Activated CD8-positive, alpha-beta memory T cell treated with anti-CD3 and anti-CD28 coated beads for 24 hours (primary cell): ENCODE measurements around the gene DUOX2.
A peak's percentile ranks its signal among the peaks of the same experiment; 100 is the strongest.
"Not testable (repeated sequence)": the region's sequence is repeated elsewhere in the genome, so short reads cannot be mapped to it uniquely, and the experiment has no call there.

Experiments used
- DNase-seq: peaks from one replicate; pipeline ENCODE4 v3.0.0-alpha.2; 2020

DUOX2 gene

GRCh38 chr15:45097466-45097865, 16.5 kb downstream of the DUOX2 start:
- DNase-seq, result no peak

DNA sequence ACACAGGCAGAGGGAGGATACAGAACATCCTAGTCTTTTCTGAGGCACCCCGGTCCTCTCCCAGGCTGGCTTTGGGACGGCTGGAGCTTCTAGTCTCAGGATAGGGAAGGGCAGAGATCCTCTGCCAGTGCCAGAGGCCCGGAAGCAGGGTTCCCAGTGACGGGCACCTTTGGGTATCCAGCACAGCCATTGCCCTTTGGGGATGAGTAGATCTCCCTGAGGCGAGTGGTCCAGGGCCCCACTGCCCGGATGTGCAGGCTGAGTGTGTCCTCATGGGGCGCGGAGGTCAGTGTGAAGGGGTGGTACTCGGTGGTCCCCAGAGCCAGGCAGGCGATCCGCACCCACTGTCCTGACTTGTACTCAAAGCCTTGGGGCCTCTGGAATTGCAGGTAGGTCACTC, 18.3 kb downstream of the DUOX2 start:
- peak; percentile 32 for DNase-seq

DNA sequence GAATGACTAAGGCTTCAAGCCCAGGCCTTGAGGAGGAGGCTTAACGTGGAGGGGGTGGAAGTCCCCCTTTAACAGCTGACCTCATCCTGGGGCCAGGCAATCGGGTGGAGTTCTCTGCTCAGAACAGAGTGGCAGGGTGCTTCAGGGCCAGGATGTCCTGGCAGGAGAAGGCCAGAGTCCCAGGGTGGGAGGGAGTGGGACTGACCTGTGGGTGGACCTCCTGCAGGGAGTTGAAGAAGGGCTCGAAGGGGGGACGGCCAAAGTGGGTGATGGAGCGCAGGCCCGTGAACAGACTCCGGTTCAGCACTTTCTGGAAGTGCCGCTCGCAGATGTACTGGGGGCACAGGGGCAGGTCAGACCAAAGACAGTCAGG, 19.6 kb downstream of the DUOX2 start:
- peak; percentile 38 for DNase-seq

DNA sequence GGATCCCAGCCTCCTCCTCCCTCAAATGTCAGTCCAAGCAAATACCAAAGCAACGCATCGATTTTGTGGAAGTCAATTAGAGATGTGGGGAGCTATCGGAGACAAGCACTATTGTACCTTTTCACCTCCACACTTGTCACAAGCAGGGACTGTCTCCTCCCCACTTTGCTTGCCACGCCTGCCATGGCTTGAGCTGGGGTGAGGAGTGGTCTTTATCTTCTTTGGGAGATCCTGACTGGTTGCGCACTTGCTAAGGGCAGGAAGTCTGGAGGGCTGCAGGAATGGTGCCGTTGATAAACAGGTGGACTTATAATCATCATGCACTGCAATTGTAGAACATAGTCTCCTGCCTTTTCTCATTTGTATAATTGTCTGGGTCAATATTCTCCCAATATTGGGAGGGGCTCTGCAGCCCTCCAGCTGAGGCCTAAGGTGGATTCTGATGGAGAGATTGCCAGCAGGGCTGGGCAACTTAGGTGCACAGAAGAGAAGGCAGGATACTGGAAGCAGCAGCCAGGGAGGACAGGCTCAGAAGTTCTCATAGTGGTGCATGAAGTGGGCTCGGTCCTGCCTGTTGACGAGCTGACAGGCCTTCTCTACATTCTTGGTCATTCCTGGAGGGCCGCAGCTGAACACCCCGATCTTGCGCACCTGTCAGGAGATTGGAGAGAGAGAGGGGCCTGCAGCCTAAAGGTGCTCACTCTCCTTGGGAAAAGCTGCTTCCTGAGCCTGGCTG, 20.2 kb downstream of the DUOX2 start:
- DNase-seq, result peak; percentile 38

DNA sequence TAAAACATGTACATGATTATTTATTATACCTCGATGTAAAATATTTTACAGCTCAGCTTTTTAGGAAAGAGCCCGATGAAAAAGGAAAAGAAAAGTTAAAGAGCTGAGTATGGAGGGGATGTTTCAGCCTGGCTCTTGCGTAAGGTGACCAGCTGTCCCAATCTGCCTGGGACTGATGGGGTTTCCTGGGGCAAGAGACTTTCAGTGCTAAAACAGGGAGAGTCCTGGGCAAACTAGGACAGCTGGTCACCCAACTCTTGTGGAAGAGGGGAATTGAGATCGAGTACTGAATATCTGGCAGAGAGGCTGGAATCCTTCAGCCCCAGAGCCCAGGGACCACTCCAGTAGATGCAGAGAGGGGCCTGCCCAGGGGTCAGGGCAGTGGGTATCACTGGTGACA, 21.0 kb downstream of the DUOX2 start:
- no peak for DNase-seq

- DNase-seq, result peak; percentile 11
Observed at GRCh38 chr15:45091576-45091975, 22.4 kb downstream of the DUOX2 start.

- peak; percentile 1 for DNase-seq
Observed at GRCh38 chr15:45091161-45091560, 22.8 kb downstream of the DUOX2 start.

DNA sequence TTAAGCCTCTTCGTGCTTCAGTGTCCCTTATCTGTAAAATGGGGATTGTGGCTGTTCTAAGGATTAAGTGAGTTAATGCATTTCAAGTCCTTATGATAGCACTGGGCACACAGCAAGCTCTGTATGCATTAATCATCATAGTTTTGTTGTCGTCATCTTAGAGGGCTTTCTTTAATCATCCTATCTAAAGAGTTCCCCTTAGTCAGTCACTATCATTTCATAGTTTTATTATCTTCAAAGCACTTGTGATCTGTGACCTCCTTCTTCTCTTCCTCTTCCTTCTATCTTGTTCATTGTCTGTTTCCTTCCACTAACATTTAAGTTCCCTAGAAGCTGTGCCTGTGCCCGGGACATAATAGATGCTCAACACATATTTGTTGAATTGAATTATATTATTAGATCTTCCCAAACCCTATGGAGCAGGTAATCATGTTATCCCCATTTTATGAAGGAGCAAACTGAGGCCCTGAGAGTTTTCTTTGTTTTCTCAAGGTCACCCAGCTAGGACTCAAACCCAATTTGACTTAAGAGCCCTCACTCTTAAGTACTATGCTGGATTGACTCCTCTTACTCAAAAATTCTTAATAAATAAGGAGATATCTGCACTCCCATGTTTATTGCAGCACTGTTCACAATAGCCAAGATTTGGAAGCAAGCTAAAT, 24.1 kb downstream of the DUOX2 start:
- no peak for DNase-seq

DNA sequence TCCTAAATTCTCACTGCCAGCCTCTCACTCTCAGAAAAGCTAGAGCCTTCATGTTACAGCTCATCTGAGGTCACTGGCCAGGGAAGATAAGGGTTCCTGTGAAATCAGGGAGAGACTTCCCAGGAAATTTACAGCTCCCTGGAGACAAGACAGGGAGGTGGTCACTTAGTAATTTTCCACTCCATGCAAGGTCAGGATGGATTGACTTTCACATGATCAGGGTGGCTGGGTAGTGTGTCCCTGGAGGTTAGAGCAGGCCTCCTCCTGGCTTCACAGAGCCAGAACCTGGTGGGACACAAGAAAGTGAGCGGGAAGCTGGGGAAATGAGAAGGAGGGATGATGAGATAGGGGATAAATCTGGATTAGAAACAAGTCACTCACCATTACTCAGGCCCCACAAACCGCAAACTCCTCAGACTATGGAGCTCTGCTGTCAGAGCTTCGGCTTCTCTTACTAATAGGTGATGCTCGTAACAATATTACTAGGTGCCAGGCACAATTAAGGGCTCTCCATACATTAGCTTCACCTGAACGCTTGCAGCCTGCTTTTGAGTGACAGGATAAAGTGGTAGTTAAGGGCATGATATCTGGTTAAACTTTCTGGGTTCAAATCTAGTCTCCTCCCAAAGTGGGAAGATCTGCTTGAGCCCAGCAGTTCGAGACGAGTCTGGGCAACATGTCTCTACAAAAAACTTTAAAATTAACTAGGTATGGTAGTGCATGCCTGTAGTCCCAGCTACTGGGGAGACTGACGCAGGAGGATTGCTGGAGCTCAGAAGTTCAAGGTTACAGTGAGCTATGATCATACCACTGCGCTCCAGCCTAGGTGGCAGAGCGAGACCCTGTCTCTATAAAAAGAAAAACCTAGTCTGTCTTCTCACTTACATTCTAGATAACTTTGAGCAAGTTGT, 24.9 kb downstream of the DUOX2 start:
- DNase-seq, result peak; percentile 38

DNA sequence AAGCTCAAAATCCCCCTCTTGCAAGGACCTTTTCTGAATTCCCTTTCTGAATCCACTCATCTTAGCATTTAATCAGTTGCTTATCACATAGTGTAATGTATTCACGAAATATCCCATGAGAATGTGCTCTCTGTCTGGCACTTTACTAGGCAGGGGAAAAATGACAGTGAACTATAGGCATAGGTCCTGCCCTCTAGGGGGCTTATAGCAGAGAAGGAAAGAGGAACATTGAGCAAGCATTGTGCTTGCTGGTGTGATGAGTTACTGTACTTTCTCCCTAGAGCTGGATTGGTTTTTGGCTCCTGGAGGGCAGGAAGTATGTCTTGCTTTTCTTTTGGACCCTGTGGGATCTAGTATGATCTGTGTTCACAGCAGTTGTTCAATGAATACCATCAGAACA, 26.5 kb downstream of the DUOX2 start:
- DNase-seq, result peak; percentile 15

GRCh38 chr15:45084163-45084562, 29.8 kb downstream of the DUOX2 start:
- DNase-seq, result no peak

DNA sequence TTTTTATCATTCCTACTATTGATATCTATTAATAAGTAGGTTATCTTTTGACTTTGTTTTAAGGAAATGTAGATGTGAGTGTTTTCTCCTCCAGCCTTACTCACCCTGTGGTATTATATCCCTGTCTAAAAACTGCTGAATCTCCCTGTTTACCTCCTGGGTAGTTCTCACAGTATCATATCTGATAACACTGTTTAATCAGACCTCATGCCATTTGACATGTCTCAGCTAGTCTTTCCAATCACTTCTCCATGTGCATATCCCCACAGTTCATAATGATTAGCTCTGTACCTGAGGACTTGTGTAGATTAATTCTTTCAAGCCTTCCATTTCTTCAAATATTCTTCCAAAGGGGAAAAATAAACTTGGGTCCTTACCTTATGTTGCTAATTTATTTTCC, 30.7 kb downstream of the DUOX2 start:
- no peak for DNase-seq

- not testable (repeated sequence) for DNase-seq
Observed at GRCh38 chr15:45082412-45082811, 31.6 kb downstream of the DUOX2 start.

- not testable (repeated sequence) for DNase-seq
Observed at GRCh38 chr15:45080593-45080992, 33.4 kb downstream of the DUOX2 start.

DNA sequence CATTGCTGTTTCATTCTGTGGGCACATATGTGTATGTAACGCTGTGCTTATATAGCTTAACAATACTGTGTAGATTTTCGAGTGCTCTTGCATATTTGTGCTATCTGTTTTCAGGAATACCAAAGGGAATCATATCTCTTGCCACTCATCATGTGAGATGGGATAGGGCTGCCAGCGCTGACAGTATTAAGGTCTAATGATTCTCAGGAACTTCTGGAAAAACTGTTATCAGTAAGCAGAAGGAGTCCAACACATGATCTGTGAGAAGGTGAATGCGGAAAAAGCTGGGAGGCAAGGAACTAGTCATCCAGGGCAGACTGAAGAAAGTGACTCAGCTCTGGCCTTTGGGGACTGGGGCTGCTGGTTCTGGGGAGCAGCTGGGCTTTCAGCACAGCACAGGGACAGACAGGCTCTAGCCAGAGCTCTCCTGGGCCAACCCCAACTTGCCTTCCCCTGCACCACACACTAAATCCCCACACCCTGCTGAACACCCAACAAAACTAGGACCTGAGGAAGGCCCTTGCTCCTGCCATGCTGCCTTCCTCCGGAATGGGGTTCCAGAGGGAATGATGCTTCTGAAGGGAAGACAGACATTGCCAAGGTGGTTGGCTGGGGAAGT, 34.2 kb downstream of the DUOX2 start:
- DNase-seq, result not testable (repeated sequence)

- not testable (repeated sequence) for DNase-seq
Observed at GRCh38 chr15:45079201-45079600, 34.8 kb downstream of the DUOX2 start.

- DNase-seq, result not testable (repeated sequence)
Observed at GRCh38 chr15:45077391-45077790, 36.6 kb downstream of the DUOX2 start.

GRCh38 chr15:45075440-45076320, 38.3 kb downstream of the DUOX2 start:
- DNase-seq, result not testable (repeated sequence)

- DNase-seq, result not testable (repeated sequence)
Observed at GRCh38 chr15:45073602-45074001, 40.4 kb downstream of the DUOX2 start.

DNA sequence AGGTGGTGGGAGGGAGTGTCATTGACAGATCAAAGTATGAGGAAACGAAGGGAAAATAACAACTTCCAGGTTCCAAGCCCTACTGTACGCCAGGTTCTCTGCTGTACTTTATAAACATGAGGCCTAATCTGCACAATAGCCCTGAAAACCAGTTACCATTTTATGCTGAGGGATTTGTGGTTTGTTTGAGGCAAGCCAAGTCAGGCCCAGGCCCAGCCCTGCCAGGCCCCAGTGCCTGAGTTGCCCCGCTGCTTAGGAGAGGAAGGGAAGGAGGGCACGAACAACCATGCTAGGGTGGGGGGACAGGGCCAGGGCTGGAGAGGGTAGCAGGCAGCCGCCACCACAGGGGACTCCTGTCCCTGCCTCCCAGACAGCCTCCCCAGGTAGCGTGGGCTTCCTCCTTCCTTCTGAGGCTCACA, 44.0 kb downstream of the DUOX2 start:
- not testable (repeated sequence) for DNase-seq

DNA sequence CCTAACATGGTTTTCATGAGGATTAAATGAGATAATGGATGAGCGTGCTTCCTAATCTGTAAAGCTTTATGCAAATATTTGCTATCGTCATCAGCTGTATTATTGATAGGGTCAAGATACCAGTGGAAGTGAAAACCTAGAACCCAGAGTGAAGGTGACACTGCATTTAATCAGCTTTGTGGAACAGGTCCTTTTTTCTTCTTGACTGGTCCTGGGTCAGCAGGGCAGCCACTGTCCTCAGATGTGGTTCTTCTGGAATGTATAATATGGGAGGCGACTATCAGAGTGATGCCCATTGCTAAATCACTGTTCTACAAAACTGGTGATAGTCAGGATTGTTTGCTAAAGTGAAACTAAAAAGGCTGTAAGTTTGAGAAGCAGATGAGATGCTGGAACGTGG, 49.6 kb downstream of the DUOX2 start:
- no peak for DNase-seq

- not testable (repeated sequence) for DNase-seq
Observed at GRCh38 chr15:45062301-45062700, 51.7 kb downstream of the DUOX2 start.
